Panc1 (cell line): ENCODE measurements around the gene MAK. TPM values are rescaled to one million over a fixed set of nuclear protein-coding genes. Genes with fewer than 3 reads are reported as not detected.

ENCODE experiments used
- ATAC-seq: fragments of 200-7000 bp; cut with Tn5 transposase; 2 replicates; pipeline ENCODE4 v1.9.1; 2020; ENCODE audit warnings: mild to moderate bottlenecking, moderate library complexity
- BruUV-seq: library from RNA; stranded (reverse); fragments of 400-500 nt; replicated peaks from 2 replicates; lab custom pipeline; 2021; lab: Mats Ljungman, UMichigan
- CTCF ChIA-PET: fragments of 300-600 bp; sonication (Branson Sonifier 250); formaldehyde crosslinking; loops from one replicate; lab custom pipeline; 2022; ENCODE audit warnings: antibody characterized with exemption; lab: Charles Lee
- POLR2A ChIA-PET: fragments of 300-600 bp; sonication (Branson Sonifier 250); formaldehyde crosslinking; loops from one replicate; lab custom pipeline; 2022; ENCODE audit warnings: antibody characterized with exemption; lab: Charles Lee
- DNase-seq: peaks from one replicate; pipeline ENCODE4 v3.0.0-alpha.2; 2010; ENCODE audit warnings: low read depth, low spot score
- H3K27ac ChIP-seq: 2 replicates; pipeline ENCODE4 v1.5.1; 2011; ENCODE audit warnings: mild to moderate bottlenecking, low read length, inconsistent platforms
- H3K27me3 ChIP-seq: fragments of 200-500 bp; sonication (Bioruptor generic); 2 replicates; pipeline ENCODE4 v1.6.0; 2014; ENCODE audit warnings: low read length, inconsistent platforms; ENCODE audit not compliant: control insufficient read depth, insufficient read depth
- H3K36me3 ChIP-seq: fragments of 200-500 bp; sonication (Bioruptor generic); 2 replicates; pipeline ENCODE4 v1.5.1; 2014; ENCODE audit warnings: inconsistent platforms, mild to moderate bottlenecking, low read length, moderate library complexity; ENCODE audit not compliant: control insufficient read depth, insufficient read depth
- H3K4me1 ChIP-seq: 2 replicates; pipeline ENCODE4 v1.5.1; 2011; ENCODE audit warnings: inconsistent platforms, mild to moderate bottlenecking, low read length, moderate library complexity; ENCODE audit not compliant: control insufficient read depth, insufficient read depth
- H3K4me3 ChIP-seq, 2 experiments: 2 replicates each; pipeline ENCODE4 v1.5.1; 2011 to 2012; ENCODE audit warnings: low read depth in 2 of 2, low read length in 2 of 2, mild to moderate bottlenecking in 2 of 2, inconsistent platforms in 1 of 2, moderate library complexity in 1 of 2
- H3K9me3 ChIP-seq: fragments of 200-500 bp; sonication (Bioruptor generic); 2 replicates; pipeline ENCODE4 v1.5.1; 2014; ENCODE audit warnings: low read depth, mild to moderate bottlenecking, inconsistent platforms, low read length, moderate library complexity; ENCODE audit not compliant: control insufficient read depth, insufficient read depth
- POLR2AphosphoS5 ChIP-seq: IDR thresholded peaks from 2 replicates; pipeline ENCODE4 v1.6.1; 2012; ENCODE audit warnings: mild to moderate bottlenecking, low read depth, low read length, moderate library complexity
- REST ChIP-seq, 2 experiments: IDR thresholded peaks; 2 replicates each; pipeline ENCODE4 v1.6.1; 2011 to 2012; ENCODE audit warnings: low read depth in 2 of 2, control low read depth in 1 of 2, low read length in 1 of 2, mild to moderate bottlenecking in 1 of 2, moderate library complexity in 1 of 2; ENCODE audit not compliant: insufficient read depth in 1 of 2
- SIN3A ChIP-seq: IDR thresholded peaks from 2 replicates; pipeline ENCODE4 v1.6.1; 2012; ENCODE audit warnings: low read depth, mild to moderate bottlenecking, low read length, moderate library complexity, borderline replicate concordance; ENCODE audit not compliant: insufficient read depth
- TCF7L2 ChIP-seq: IDR thresholded peaks from 2 replicates; pipeline ENCODE4 v1.6.1; 2011; ENCODE audit warnings: mild to moderate bottlenecking, low read depth, low read length, inconsistent platforms
- in situ Hi-C: cut with HindIII; loops from 2 replicates; pipeline ENCODE4 v1.10.0; 2016; ENCODE audit warnings: low sequenced_read_pairs, low pct_unique_long_range_greater_than_20kb
- intact Hi-C: fragments of 100-400 bp; cut with micrococcal nuclease; formaldehyde crosslinking; loops from one replicate; pipeline ENCODE4 v1.10.0; 2022; ENCODE audit not compliant: unreplicated experiment
- total RNA-seq: library from RNA; stranded (reverse); gene quantifications from one replicate; pipeline ENCODE4 v1.2.1, GENCODE V29; 2021; ENCODE audit not compliant: unreplicated experiment
- TF ChIP-seq, protein P1 (sequence below): fragments of 450-650 bp; IDR thresholded peaks from 2 replicates; pipeline ENCODE4 v1.5.1; 2017; ENCODE audit warnings: mild to moderate bottlenecking

The MAK gene
- total RNA-seq, 1 experiment from 2014 or later, result 0.21 TPM

DNA sequence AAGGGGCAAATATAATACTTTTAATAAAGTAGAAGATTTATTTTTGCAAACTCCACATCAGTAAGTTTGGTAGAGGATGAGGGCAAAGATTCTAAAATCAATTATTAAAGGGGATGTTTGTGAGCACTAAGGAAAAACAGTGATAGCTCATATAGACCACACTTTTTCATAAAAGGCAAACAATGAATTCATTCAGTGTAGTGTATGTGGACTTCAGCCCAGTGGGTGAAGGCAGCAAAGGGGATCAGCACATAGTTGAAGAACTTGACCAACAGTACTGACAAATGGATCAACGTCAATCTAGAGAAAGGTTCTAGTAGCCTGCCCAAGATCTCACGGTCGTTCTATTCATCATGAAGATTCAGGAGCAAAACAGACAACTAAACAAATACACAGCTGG is 45.3 kb downstream of the MAK start:
- DNase-seq (no peak), ATAC-seq (no peak)
- in situ Hi-C loops (no loop called here), intact Hi-C loops (loop anchor here (10.0 kb wide), 1 partner anchor 78 kb away; no protein-coding TSS in a partner anchor)
- no TSS peak for BruUV-seq
- TF ChIP-seq, protein P1, sequence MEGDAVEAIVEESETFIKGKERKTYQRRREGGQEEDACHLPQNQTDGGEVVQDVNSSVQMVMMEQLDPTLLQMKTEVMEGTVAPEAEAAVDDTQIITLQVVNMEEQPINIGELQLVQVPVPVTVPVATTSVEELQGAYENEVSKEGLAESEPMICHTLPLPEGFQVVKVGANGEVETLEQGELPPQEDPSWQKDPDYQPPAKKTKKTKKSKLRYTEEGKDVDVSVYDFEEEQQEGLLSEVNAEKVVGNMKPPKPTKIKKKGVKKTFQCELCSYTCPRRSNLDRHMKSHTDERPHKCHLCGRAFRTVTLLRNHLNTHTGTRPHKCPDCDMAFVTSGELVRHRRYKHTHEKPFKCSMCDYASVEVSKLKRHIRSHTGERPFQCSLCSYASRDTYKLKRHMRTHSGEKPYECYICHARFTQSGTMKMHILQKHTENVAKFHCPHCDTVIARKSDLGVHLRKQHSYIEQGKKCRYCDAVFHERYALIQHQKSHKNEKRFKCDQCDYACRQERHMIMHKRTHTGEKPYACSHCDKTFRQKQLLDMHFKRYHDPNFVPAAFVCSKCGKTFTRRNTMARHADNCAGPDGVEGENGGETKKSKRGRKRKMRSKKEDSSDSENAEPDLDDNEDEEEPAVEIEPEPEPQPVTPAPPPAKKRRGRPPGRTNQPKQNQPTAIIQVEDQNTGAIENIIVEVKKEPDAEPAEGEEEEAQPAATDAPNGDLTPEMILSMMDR, result no peak
- Histone ChIP-seq H3K36me3 (no peaks in the 10 kb centered on the region), H3K27ac (no peak overlapping the region), H3K4me3 (no peak overlapping the region), H3K4me1 (peaks cover 8% of the 10 kb centered on the region; the same call in 1 of the 2 replicates), H3K9me3 (no peaks in the 10 kb centered on the region), H3K27me3 (no peaks in the 10 kb centered on the region)
- CTCF ChIA-PET, result interaction anchor here (0.7 kb wide), 1 partner anchor 783 kb away, joined by 4 read pairs; no protein-coding TSS in a partner anchor
- POLR2A ChIA-PET, result interaction anchor here (0.5 kb wide), 1 partner anchor 380 kb away, joined by 5 read pairs; no protein-coding TSS in a partner anchor

DNA sequence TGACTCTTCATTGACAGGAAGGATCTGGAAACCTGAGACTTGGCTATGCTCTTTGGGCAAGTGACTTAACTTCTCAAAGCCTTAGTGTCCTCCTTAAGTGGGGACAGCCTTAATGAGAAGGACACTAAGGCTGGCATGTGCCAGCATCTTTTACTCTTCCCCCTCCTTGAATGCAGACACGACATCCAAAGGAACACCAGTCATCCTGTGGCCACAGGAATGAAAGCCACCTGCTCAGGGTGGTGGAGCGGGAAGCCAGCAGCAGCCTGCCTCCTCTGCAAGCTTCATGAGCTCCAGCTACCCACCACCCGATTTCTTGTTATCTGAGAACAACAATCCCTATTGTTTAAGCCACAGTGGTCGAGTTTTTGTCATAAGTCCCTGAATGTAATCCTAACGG is 46.2 kb downstream of the MAK start:
- ATAC-seq, result no peak
- in situ Hi-C loops, result no loop called here
- no TSS peak for BruUV-seq
- no peak overlapping the region for H3K4me3 ChIP-seq
- peaks cover 8% of the 10 kb centered on the region; the same call in 1 of the 2 replicates for H3K4me1 ChIP-seq
- TF ChIP-seq TCF7L2 (no peak), REST (IDR thresholded peaks at IDR 0.05; ENCODE audit: insufficient read depth in 1 of 2, low read depth in 2 of 2, low read length in 1 of 2) (no peak), SIN3A (no peak), POLR2AphosphoS5 (no peak)
- TF ChIP-seq, protein P1, result no peak
- intact Hi-C loops, result loop anchor here (10.0 kb wide), 1 partner anchor 77 kb away; no protein-coding TSS in a partner anchor
- H3K36me3 ChIP-seq, result no peaks in the 10 kb centered on the region
- H3K9me3 ChIP-seq, result no peaks in the 10 kb centered on the region
- no peak for DNase-seq
- ChIA-PET CTCF (no interaction called here), POLR2A (no interaction called here)
- no peaks in the 10 kb centered on the region for H3K27me3 ChIP-seq
- no peak overlapping the region for H3K27ac ChIP-seq
